H1 (cell line): ENCODE results near the gene C4orf46.

Source experiments
- HDAC2 ChIP-seq, 2 experiments: fragments of 300-600 bp in 1 of 2; sonication (generic) in 1 of 2; IDR thresholded peaks; 2 replicates each; pipeline ENCODE4 v1.6.1; 2011 to 2012; ENCODE audit warnings: low read depth in 2 of 2, low read length in 2 of 2, mild to moderate bottlenecking in 2 of 2, moderate library complexity in 2 of 2, borderline replicate concordance in 1 of 2, inconsistent platforms in 1 of 2
- POLR2AphosphoS5 ChIP-seq: IDR thresholded peaks from 2 replicates; pipeline ENCODE4 v1.6.1; 2011; ENCODE audit warnings: low read depth, low read length

DNA sequence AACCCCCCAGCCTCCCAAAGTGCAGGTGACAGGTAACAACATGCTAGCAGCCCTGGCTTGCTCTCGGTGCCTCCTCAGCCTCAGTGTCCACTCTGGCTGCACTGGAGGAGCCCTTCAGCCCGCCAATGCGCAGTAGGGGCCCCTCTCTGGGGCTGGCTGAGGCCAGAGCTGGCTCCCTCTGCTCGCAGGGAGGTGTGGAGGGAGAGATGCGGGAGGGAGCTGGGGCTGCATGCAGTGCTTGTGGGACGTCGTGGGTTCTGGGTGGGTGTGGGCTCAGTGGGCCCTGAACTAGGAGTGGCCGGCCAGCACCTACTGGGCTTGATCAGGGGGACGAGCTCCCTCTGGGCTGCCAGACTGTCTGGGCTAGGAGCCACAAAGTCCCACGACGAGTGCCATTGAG, 14.4 kb downstream of the C4orf46 start:
- no peak for TF ChIP-seq POLR2AphosphoS5
- no peak for TF ChIP-seq HDAC2 (IDR thresholded peaks at IDR 0.05; ENCODE audit: borderline replicate concordance in 1 of 2, low read depth in 2 of 2, low read length in 2 of 2)
